Fibroblast of skin of right quadriceps (primary cell): ENCODE data around the gene CDH8.
"Not testable (repeated sequence)": the region's sequence is repeated elsewhere in the genome, so short reads cannot be mapped to it uniquely, and the experiment has no call there.

Source experiments
- DNase-seq: peaks from one replicate; pipeline ENCODE4 v3.0.0-alpha.2; 2013

Gene CDH8

GRCh38 chr16:61836804-61837393 is 199.3 kb downstream of the CDH8 start:
- DNase-seq = peak; percentile 28

- no peak for DNase-seq
Measured at GRCh38 chr16:61834082-61834481, 202.2 kb downstream of the CDH8 start.

GRCh38 chr16:61831351-61831917 is 204.8 kb downstream of the CDH8 start:
- no peak for DNase-seq

- DNase-seq = peak; percentile 31
Measured at GRCh38 chr16:61829631-61830030, 206.6 kb downstream of the CDH8 start.

GRCh38 chr16:61823326-61823725 is 212.9 kb downstream of the CDH8 start:
- DNase-seq = no peak

- DNase-seq = no peak
Measured at GRCh38 chr16:61820820-61821219, 215.4 kb downstream of the CDH8 start.

- DNase-seq = peak; percentile 54
Measured at GRCh38 chr16:61820398-61820797, 215.8 kb downstream of the CDH8 start.

GRCh38 chr16:61818850-61819249 is 217.4 kb downstream of the CDH8 start:
- no peak for DNase-seq

GRCh38 chr16:61817583-61818278 is 218.5 kb downstream of the CDH8 start:
- DNase-seq = no peak

- DNase-seq = peak; percentile 41
Measured at GRCh38 chr16:61814726-61815347, 221.4 kb downstream of the CDH8 start.

GRCh38 chr16:61813339-61813738 is 222.9 kb downstream of the CDH8 start:
- no peak for DNase-seq

GRCh38 chr16:61812251-61812650 is 224.0 kb downstream of the CDH8 start:
- no peak for DNase-seq

- no peak for DNase-seq
Measured at GRCh38 chr16:61807551-61807950, 228.7 kb downstream of the CDH8 start.

GRCh38 chr16:61801217-61801616 is 235.0 kb downstream of the CDH8 start:
- DNase-seq = not testable (repeated sequence)

GRCh38 chr16:61798741-61799140 is 237.5 kb downstream of the CDH8 start:
- DNase-seq = peak; percentile 17

GRCh38 chr16:61797961-61798507 is 238.2 kb downstream of the CDH8 start:
- DNase-seq = peak; percentile 13

GRCh38 chr16:61797296-61797795 is 238.9 kb downstream of the CDH8 start:
- peak; percentile 37 for DNase-seq

- DNase-seq = peak; percentile 99
Measured at GRCh38 chr16:61792194-61792909, 243.9 kb downstream of the CDH8 start.

GRCh38 chr16:61791464-61791863 is 244.8 kb downstream of the CDH8 start:
- peak; percentile 68 for DNase-seq

GRCh38 chr16:61781855-61782254 is 254.4 kb downstream of the CDH8 start:
- not testable (repeated sequence) for DNase-seq

- DNase-seq = no peak
Measured at GRCh38 chr16:61780161-61780560, 256.1 kb downstream of the CDH8 start.

- DNase-seq = no peak
Measured at GRCh38 chr16:61770301-61770700, 265.9 kb downstream of the CDH8 start.

GRCh38 chr16:61763991-61764390 is 272.2 kb downstream of the CDH8 start:
- no peak for DNase-seq
